Activated CD8-positive, alpha-beta memory T cell treated with anti-CD3 and anti-CD28 coated beads for 48 hours (primary cell): ENCODE data around the gene PKNOX2.

Experiments
- DNase-seq, 3 experiments: peaks; one replicate each; pipeline ENCODE4 v3.0.0-alpha.2; 2020; ENCODE audit warnings: low read depth in 2 of 3, low spot score in 2 of 3

The PKNOX2 gene

DNA sequence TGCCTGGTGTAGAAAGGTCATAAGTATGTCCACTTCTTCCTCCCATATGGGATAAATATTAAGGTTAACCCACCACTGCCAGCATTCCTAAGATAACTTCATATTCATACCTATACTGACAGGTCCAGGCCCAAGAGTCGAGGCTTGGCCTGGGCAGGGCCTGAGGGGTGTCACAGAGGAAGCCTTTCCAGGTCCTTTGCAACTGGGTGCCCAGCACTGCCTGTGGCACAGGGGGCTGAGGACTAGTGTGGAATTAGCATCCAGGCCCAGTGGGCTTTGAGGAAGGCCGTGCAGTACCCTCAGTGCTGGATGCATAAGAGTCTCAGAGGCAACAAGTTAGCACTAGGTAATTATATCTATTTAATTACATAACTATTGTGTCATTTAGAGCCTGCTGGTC lies 65.4 kb downstream of the PKNOX2 start:
- DNase-seq, result no peak

DNA sequence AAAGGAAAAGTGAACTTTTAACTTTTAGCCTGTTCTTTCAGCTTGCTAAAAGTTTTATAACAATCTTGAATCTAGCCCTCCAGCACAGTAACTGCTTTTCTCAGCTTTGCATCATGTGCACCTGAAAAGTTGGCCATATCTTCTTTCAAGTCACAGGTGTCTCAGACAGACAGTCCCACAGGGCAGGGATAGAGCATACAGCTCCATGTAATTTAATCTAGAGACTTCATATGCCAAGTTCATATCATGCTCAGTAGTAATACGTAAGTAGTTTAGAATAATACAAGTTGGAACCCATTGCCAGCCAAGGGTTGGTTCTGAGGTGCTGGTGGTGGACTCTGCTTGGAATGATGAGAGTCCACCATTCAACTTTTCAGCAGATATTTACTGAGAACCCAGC lies 68.6 kb downstream of the PKNOX2 start:
- no peak for DNase-seq

DNA sequence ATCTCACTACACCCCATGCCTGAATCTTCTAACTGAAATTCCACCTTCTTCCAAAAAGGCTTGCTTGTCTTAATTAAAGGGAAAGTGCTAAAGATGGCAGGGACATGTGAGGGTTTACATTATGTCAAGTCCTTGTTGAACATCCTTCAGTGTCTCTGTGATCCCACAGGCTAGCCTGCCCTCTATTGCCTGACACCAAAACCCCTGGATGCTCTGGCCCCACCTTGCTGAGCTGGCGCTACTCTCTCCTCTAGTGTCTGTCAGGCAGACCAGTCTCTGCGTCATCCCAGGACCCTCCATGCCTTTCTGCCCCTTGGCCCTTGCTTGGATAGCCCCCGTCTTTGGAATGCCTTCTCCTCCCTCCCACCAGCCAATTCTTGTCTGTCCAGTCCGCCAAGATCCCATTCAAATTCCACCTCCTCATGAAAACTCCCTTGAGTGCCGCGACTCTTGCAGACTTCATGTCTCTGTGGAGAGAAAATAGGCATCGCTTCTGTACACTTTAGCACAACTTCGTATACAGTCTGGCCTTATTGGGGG lies 69.3 kb downstream of the PKNOX2 start:
- DNase-seq, result no peak

DNA sequence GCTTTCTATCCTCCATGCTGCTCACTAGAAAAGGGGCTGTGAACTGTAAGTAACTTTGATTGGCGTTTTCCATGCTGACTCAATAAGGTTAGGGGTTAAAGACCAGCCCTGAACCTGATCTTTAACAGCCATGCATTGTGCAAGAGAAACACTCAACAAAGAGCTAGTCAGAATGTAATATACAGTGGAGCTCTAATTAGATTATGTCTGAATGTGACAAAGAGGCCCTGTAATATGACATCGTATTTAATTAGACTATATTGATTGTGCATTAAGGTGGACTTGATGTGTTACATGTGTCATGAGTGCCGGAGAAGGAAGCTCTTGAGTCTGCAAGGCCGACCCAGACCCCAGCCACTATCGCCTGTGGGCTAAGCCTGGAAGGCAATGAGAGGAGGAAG lies 70.5 kb downstream of the PKNOX2 start:
- DNase-seq, result no peak

DNA sequence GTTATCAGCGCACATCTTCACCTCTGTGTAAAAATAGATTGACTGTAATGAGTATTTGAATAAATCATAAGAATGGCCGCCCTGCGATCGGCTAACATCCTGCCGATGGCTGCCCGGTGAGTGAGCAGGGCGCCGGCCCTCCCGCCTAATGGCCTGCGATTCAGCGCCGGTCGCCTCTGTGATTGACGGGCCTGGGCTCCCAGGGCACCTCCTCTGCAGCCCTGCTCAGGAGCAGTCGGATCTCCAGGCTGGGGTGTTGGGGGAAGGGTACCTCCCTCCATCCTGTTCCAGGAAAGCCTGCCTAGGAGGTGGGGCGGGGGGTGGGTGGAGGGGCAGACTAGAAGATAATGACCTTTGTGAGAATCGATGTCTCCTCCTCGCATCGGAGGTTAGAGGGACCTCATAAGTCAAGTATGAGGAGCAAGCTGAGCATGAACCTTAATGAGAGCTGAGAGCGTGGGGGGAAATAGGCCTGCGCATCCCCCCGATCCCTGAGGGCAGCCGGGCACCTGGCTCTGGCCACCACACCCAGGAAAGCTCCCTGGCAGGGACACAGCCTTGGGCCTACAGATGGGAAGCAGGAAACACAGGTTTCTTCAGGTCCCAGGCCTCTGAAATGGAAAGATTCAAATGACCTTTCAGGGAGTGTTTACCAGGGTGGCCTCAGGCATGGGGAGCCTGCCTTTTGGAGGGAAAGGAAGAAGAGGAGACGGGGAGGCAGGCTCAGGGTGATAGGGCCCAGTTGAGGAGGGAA lies 71.7 kb downstream of the PKNOX2 start:
- no peak for DNase-seq

DNA sequence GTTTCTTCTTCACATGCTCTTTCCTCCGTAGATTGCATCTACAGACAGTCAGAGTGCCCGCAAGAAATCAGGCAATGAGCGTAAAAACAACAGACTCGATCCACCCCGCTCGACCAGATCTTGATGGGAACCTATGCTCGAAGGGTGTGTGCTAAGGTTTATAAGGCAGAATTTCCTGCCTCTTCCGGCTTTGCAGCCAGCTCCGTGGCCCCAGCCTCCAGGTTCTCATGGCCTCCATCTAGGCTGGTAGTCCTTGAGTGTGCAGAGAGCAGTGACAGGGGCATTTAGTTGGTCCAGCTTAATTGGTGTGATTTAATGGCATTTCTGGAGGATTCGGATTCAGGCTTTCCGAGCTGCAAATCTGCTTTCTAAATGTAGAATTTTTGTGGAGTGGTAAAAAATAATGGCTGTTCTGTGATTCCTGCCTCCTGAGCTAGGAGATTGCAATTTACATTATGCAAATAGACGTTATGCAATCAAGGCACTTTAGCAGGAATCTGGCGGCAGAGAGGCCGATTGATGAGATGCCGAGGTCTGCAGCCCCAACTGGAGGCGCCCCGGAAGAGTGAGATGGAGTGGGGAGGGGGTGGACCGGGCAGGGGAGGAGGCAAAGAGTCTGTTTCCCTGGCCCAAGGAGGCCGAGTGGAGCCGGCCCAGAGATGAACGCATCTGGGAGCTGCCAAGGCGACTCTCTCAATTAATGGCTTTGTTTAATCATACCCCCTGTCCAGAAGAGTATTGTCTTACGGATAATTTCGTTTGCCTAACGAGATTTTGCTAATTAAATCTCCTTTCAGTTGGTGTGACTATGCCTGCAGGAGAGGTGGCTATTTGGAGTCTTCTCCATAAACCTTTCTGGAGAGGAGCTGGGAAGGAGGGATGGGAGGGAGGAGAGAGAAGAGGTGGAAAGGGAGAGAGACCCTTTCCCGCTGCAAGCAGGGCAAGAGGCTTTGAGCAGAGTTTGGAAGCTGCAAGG lies 75.3 kb downstream of the PKNOX2 start:
- no peak for DNase-seq

DNA sequence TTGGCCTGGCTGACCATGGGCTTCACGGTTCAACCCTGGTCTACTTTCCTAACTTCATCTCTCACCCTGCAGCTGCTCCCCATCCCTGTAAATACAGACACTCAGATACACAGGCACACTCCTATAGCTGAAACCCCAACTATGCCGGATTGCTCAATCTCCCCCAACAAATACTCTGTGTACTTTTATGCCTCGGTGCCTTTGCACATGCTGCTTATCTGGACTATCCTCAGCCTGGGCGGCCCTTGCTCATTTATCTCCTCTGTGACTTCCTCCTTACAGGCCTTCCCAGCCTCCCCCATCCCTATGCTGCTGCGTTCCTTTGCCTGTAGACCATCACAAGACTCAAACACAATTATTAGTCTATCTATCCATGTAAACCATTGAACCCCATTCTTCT lies 76.6 kb downstream of the PKNOX2 start:
- no peak for DNase-seq

DNA sequence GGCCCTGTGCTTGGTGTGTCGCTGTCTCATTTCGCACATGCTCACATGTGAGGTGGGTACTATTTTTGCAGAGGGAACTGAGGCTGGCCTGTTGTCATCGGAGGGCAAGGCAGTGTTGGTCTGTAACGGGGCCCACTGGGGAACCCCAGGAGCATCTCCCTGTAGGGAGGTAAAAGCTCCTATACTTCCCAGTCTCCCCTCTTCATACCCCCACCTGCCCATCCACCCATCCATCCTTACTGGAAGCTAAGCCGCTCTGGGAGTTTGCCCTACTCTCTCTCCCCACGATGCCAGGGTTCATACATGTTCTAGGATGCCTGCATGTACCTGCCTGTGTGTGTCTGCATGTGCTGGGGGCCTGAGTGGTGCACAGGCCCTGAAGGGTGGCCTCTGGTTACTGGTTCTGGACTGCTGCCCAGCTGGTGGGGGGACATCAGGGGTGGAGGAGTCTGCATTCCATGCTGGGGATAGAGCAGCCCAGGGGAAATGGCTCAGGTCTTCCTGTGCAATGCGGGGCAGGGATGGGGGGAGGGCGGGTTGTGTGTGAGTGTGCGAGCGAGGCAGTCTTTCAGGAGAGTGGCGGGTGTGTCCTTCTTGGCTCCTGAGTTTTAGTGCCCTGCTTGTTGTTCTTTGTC lies 77.7 kb downstream of the PKNOX2 start:
- DNase-seq, result no peak

DNA sequence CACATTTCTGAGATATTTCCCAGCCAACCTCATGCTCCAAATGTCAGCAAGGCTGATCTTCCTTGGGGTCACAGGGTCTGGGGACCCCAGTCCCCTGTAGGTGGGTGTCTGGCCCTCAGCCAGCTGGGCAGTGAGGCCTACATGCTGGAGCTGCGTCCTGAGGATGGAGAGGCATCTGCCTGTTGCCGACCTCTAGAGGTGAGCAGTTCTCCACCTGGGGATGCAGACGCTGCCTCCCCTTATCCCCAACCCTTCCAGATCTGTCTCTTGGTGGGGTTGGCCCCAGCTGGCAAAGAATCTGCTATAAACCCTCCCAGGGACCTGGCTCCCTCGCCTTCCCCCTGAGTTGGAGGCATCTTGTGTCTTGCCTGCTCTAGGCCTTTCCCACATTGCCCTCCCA lies 79.6 kb downstream of the PKNOX2 start:
- DNase-seq, result no peak

DNA sequence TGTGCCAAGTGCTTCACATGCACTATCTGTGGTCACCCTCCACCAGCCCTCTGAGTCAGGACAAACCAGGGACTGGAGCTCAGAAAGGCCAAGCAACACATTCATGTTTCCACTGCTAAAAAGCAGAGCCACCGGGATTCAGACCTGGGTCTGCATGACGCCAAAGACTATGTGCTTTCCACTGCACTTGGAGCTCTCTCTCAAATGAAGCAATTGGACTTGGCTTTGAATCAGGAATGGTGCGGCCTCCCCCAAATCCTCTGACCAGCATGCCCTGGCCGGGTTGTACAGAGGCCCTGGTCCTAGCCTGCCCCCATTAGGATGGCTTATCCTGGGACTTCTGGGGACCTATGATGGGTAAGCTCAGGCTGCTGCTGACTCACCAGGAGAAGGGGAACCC lies 80.7 kb downstream of the PKNOX2 start:
- DNase-seq, result no peak

DNA sequence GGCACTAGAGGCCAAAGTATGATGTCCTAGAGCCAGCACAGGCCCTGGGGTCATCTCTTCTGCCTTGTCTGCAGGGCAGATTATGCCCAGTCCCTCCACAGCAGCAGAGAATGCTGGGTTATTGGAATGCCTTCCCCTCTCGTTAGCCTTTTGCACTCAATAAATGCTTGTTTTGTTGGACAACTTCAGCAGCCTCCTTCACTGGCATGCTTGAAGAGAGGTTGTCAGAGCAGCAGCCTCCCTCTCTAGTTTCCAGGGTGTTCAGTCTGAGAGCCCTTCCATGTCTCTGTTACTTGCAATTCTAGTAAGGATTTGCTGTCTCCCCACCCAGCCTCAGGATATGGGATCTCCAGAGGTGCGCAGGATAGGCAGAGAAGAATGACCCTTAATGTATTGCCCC lies 82.9 kb downstream of the PKNOX2 start:
- no peak for DNase-seq

DNA sequence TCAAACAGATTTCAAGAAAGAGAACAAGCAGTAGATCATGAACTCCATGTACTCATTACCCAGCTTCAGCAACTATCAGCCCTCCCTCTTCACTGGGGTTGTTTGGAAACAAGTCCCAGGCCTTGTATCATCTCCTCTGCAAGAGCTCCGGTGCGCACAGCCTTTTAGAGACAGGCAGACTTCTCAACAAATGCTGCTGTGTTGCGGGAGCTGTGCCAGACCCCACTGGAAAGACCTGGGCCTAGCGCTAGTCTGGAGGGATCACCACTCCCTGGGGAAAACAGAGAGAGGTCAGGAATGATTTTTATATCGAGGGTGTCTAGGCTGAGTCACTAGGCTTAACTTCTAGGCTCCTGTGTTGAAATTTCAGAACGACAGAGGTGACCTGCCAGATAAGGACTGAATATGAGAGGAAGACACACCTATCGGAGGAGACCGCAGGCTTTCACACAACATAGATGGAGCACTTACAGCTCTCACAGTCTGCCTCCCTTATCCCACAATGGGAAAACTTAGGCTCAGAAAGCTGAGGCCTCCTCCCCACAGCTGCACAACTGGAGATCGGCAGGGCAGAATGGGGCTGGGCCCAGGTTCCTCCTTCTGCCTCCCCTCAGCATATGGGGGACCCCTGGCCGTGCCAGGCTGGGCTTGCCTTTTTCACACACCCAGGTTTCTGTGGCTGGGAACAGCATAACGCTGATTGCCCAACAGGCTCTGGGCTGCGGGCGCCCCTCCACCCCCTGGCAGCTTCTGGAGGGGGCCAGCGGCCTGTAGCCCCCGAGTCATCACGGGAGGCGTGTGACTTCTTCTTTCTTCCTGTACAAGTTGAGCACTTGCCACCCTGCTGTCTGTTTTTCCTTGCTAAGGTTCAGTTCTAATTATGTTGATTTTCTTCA lies 86.0 kb downstream of the PKNOX2 start:
- DNase-seq, result no peak

DNA sequence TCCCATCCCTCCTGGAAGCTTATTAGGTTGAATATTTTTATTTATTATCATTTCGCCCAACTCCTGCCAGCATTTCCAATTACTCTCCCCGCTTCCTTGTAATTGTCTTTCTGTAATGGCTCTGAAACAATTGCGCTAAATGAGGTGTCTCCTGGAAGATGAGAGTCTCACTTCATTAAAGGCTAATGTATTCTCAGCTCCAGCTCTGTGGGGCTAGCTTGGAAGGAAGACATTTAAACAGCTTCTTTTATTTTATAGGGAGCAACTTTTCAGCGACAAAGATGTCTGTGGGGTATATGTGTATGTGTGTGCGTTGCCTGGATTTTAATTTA lies 86.6 kb downstream of the PKNOX2 start:
- DNase-seq, result no peak

DNA sequence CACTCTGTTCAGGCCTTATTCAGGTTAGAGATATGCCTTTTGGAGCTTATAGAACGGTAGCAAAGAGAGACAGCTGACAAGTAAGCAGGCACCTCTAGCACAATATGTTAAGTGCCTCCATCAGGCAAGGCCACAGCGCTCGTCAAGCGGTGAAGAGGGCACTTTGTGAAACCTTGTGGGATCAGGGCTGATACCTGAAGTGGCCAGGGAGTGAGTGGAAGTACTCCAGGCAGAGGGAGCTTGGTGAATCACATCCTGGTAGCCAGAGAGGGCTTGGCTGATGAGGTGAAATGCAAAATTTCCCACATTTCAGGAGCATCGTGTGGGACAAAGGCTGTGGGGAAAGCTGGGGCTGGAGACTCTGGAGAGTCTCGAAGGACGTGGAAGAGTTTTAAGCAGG lies 87.4 kb downstream of the PKNOX2 start:
- DNase-seq, result no peak

DNA sequence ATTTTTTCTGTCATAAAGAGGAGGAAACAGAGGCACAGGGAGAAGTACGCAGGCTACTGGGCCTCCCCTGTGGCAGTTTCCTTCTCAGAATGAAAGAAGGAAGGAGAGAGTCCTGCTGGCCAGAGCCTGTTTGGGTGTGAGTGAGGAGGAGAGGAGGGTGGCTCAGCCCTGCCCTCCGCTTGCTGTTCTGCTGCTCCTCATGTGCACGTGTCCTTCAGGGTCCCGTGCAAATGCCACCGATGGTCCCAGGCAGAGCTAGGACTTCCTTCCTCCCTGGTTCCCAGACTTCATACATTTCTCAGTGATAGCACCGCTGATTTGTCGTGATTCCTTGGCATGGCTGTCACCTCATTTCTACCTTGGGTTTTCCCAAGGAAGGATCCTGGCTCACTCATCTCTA lies 88.7 kb downstream of the PKNOX2 start:
- no peak for DNase-seq

DNA sequence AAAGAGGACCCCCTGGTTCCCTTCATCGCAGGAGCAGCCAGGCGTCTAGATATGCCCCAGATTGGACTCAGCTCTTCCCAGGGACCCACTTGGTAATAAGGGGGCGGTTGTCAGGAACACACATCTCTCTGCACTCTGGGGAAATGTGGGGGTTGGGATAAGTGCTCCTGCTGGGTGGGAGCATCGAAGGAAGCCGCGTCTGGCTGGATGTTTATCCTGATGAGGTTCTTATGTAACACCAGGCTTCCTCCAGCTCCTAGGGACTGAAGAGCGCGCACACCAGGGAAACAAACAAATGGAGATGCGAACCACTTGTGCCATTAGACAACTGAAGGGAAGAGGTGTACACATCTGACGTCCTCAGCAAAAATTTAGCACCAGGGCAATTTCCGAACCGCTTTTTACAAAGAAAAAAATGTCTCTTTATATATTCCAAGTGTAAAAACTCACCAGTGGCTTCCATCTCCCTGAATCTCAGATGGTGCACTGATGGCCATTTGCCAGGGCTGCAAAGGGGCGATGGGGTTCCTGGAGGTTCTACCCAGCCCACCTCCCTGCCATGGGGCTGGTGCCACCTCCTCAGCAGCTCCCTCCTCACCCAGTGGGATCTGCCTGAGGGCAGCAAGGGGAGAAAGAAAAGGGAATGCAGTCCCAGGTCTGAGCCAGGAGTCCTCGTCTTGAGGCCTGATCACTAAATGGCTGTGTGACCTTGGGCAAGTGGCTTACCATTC lies 89.4 kb downstream of the PKNOX2 start:
- DNase-seq, result no peak

DNA sequence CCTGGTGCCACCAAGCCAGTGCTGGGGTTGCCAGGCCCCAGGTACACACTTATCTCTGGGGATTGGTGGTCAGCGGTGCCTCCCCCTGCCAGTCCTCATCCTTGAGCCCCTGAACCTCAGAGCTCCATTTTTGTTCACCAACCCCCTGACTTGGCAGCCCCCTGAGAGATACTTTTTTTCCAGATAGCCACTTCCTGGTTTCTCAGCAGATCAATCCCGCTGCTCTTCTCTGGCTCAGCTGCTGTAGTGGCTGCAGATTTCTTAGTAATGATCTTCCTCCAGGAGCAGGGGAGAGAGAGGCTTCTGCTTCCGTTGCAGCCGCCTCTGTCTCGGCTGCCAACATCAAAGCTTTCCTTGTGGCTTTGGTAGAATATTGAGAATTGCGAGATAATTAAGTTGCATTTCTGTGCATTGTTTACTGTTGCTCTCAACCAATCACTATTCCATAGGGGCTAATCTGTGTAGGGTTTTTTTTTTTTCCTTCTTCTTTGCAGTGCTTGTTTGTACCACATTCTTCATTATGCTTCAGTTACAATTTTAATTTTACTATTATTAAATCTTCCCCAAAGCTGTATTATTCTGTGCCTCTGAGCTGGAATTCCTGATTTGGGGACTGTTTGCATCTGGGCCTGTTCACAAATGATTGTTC lies 92.1 kb downstream of the PKNOX2 start:
- DNase-seq, result no peak

DNA sequence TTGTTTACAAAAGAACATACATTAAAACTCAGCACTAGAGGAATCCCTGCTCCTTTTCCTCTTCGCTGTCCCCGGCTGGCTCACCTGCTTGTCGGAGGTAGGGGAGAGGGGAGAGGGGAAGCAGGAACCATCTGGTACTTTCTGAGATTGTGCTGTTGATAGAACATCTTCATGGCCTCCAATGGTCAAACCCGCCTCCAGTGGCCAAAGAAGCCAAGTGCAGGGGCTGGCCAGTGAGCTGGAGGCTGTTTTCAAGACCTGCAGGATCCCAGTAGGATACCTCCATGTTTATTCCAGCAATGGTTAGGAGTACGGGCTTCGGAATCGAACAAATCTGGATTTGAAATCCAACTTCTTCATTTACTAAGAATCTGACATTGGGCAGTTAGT lies 92.6 kb downstream of the PKNOX2 start:
- DNase-seq, result no peak

DNA sequence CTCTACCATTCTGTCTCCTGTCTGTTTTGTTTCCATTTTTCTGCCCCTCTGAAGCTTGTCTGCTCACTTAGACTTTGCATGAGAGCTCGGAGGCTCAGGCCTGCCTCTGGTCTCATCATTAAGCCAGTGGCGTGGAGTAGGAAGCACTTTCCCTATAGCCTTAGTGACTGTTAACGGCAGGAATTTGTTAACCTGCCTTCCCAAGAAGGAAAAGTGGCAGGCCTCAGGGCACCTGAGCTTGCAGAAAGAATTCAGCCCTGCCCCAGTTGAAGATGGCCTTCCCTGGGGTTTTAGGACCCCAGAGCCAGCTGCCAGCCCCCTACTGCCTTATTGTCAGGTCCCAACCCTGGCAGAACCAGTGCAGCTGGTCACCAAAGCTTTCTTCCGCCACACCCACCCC lies 93.2 kb downstream of the PKNOX2 start:
- DNase-seq, result no peak
